Endothelial cell of umbilical vein (primary cell): ENCODE results near the gene TNNI3K. TPM values are rescaled to one million over a fixed set of nuclear protein-coding genes. Genes with fewer than 3 reads are reported as not detected.

Experiments
- BruUV-seq: library from RNA; stranded (reverse); fragments of 400-500 nt; replicated peaks from 2 replicates; lab custom pipeline; 2021; lab: Mats Ljungman, UMichigan
- CTCF ChIA-PET: fragments of 300-600, 350-600 bp; sonication (Branson Sonifier 250); formaldehyde crosslinking; loops from one replicate; lab custom pipeline; 2021; ENCODE audit warnings: antibody characterized with exemption, inconsistent platforms; lab: Charles Lee
- POLR2A ChIA-PET: fragments of 300-600, 350-600 bp; sonication (Branson Sonifier 250); formaldehyde crosslinking; loops from one replicate; lab custom pipeline; 2021; ENCODE audit warnings: antibody characterized with exemption, inconsistent platforms; lab: Charles Lee
- DNase-seq: peaks from one replicate; pipeline ENCODE4 v3.0.0-alpha.2; 2011; ENCODE audit warnings: low read depth, low spot score
- FAIRE-seq: peaks from 2 replicates; lab custom pipeline; 2011; peaks lifted over from hg19 to GRCh38; lab: Jason Lieb, UNC
- H2AFZ ChIP-seq: 2 replicates; pipeline ENCODE4 v1.6.0; 2012; ENCODE audit warnings: low read depth, low read length, control low read depth, inconsistent platforms
- H3K27ac ChIP-seq: 2 replicates; pipeline ENCODE4 v1.5.1; 2011; ENCODE audit warnings: low read depth, mild to moderate bottlenecking, control low read depth, low read length, moderate library complexity; ENCODE audit not compliant: insufficient read depth
- H3K27me3 ChIP-seq, 2 experiments: 2 replicates each; pipeline versions ENCODE4 v1.6.0 to v1.6.1; 2011; ENCODE audit warnings: low read length in 2 of 2, mixed read lengths in 1 of 2; ENCODE audit not compliant: control insufficient read depth in 2 of 2, insufficient read depth in 2 of 2
- H3K36me3 ChIP-seq, 2 experiments: 2 replicates in 1 of 2; 3 replicates in 1 of 2; pipeline ENCODE4 v1.5.1; 2011; ENCODE audit warnings: low read length in 2 of 2, mild to moderate bottlenecking in 1 of 2, moderate library complexity in 1 of 2; ENCODE audit not compliant: control insufficient read depth in 2 of 2, insufficient read depth in 2 of 2; ENCODE audit errors: extremely low read depth in 1 of 2
- H3K4me1 ChIP-seq: 3 replicates; pipeline ENCODE4 v1.5.1; 2011; ENCODE audit warnings: mild to moderate bottlenecking, low read length; ENCODE audit not compliant: control insufficient read depth, insufficient read depth; ENCODE audit errors: extremely low read depth
- H3K4me2 ChIP-seq: 2 replicates; pipeline ENCODE4 v1.6.1; 2011; ENCODE audit warnings: low read length, control low read depth, mixed read lengths; ENCODE audit not compliant: insufficient read depth
- H3K4me3 ChIP-seq, 3 experiments: fragments of 200-600 bp in 1 of 3; sonication (generic), shearing (Covaris generic) in 1 of 3; replicated peaks in 1 of 3; 2 replicates each; pipeline ENCODE4 v1.5.1; 2011 to 2016; ENCODE audit warnings: control low read depth in 3 of 3, low read length in 3 of 3, mild to moderate bottlenecking in 2 of 3, inconsistent platforms in 1 of 3, low read depth in 1 of 3, moderate library complexity in 1 of 3; ENCODE audit not compliant: insufficient read depth in 1 of 3
- H3K79me2 ChIP-seq: 2 replicates; pipeline ENCODE4 v1.6.0; 2012; ENCODE audit warnings: low read length, inconsistent platforms; ENCODE audit not compliant: control insufficient read depth, insufficient read depth
- H3K9ac ChIP-seq: replicated peaks from 2 replicates; pipeline ENCODE3; 2011; ENCODE audit warnings: low read length, control low read depth; ENCODE audit not compliant: insufficient read depth; ENCODE audit errors: extremely low read depth
- H3K9me1 ChIP-seq: replicated peaks from 3 replicates; pipeline ENCODE4 v1.6.0; 2011; ENCODE audit warnings: mild to moderate bottlenecking, low read length; ENCODE audit not compliant: control insufficient read depth, insufficient read depth; ENCODE audit errors: extremely low read depth
- H3K9me3 ChIP-seq: replicated peaks from 2 replicates; pipeline ENCODE4 v1.5.1; 2012; ENCODE audit warnings: low read length, inconsistent platforms; ENCODE audit not compliant: control insufficient read depth, insufficient read depth
- H4K20me1 ChIP-seq: replicated peaks from 2 replicates; pipeline ENCODE3; 2011; ENCODE audit warnings: mild to moderate bottlenecking, low read length; ENCODE audit not compliant: control insufficient read depth, insufficient read depth; ENCODE audit errors: extremely low read depth
- CTCF ChIP-seq, 2 donors: IDR thresholded peaks; 1 replicate in 1 of 2; 2 replicates in 1 of 2; pipeline ENCODE4 v1.5.1; 2011; ENCODE audit warnings: low read length in 2 of 2, mild to moderate bottlenecking in 2 of 2, moderate library complexity in 2 of 2, control low read depth in 1 of 2, inconsistent platforms in 1 of 2, low read depth in 1 of 2; ENCODE audit not compliant: insufficient read depth in 1 of 2; ENCODE audit errors: extremely low read depth in 1 of 2
- FOS ChIP-seq: IDR thresholded peaks from 2 replicates; pipeline ENCODE4 v1.6.1; 2011; ENCODE audit warnings: mild to moderate bottlenecking, low read length, moderate library complexity, borderline replicate concordance; ENCODE audit not compliant: insufficient read depth
- GATA2 ChIP-seq: IDR thresholded peaks from 2 replicates; pipeline ENCODE4 v1.7.0; 2011; ENCODE audit warnings: low read depth, mild to moderate bottlenecking, moderate library complexity, mixed read lengths, low read length; ENCODE audit not compliant: insufficient read length, insufficient read depth
- JUN ChIP-seq: IDR thresholded peaks from 2 replicates; pipeline ENCODE4 v1.6.1; 2011; ENCODE audit warnings: borderline replicate concordance, low read depth; ENCODE audit not compliant: insufficient read length, insufficient read depth
- MYC ChIP-seq: IDR thresholded peaks from one replicate; pipeline ENCODE4 v1.6.1; 2011; ENCODE audit warnings: mild to moderate bottlenecking, low read depth, low read length
- POLR2A ChIP-seq: IDR thresholded peaks from 2 replicates; pipeline ENCODE4 v1.6.1; 2012; ENCODE audit warnings: low read depth, mild to moderate bottlenecking, control low read depth, low read length
- POLR2AphosphoS5 ChIP-seq: IDR thresholded peaks from 2 replicates; pipeline ENCODE4 v1.6.1; 2012; ENCODE audit warnings: low read depth, mild to moderate bottlenecking, control low read depth, low read length, moderate library complexity; ENCODE audit not compliant: insufficient read depth
- dilution Hi-C: fragments of 300-500 bp; cut with MboI; formaldehyde crosslinking; loops from one replicate; pipeline ENCODE4 v1.15.0; 2019; ENCODE audit warnings: low sequenced_read_pairs; ENCODE audit not compliant: extremely low pct_ligation_motif_present
- intact Hi-C: fragments of 100-400 bp; cut with micrococcal nuclease; formaldehyde crosslinking; loops from one replicate; pipeline ENCODE4 v1.10.0; 2022
- polyA plus RNA-seq, 4 experiments: library from polyadenylated mRNA; depleted of rRNA in 3 of 4; stranded (reverse) in 3 of 4; unstranded in 1 of 4; fragments of >200 nt; gene quantifications; 2 replicates each; pipeline versions ENCODE4 v1.2.1 to v1.2.3, GENCODE V29; 2011 to 2012; ENCODE audit warnings: missing spikeins in 1 of 4
- total RNA-seq: library from RNA; stranded (reverse); gene quantifications from 2 replicates; pipeline ENCODE4 v1.2.3, GENCODE V29; 2021
- TF ChIP-seq, protein P1 (sequence below): IDR thresholded peaks from 2 replicates; pipeline ENCODE4 v1.6.1; 2011; ENCODE audit not compliant: insufficient read depth, insufficient read length

TNNI3K gene
- total and polyA plus RNA-seq, 2 donors (not counting 3 experiments of a cell fraction or from before 2014, with no cell fraction given) = 0.69 TPM; not detected in 1

GRCh38 chr1:74480068-74480467, 244.9 kb downstream of the TNNI3K start:
- FAIRE-seq = no peak
- Histone ChIP-seq H3K9me1 (no peaks in the 10 kb centered on the region), H3K79me2 (no peaks in the 10 kb centered on the region), H3K9ac (no peak overlapping the region), H3K4me3 (no peak overlapping the region), H3K36me3 (no peaks in the 10 kb centered on the region), H3K4me1 (no peaks in the 10 kb centered on the region), H3K4me2 (no peak overlapping the region), H4K20me1 (no peaks in the 10 kb centered on the region), H2AFZ (no peak overlapping the region), H3K9me3 (no peaks in the 10 kb centered on the region), H3K27me3 (no peaks in the 10 kb centered on the region), H3K27ac (no peak overlapping the region)
- dilution Hi-C loops (no loop called here), intact Hi-C loops (no loop called here)
- no TSS peak for BruUV-seq
- TF ChIP-seq, protein P1, sequence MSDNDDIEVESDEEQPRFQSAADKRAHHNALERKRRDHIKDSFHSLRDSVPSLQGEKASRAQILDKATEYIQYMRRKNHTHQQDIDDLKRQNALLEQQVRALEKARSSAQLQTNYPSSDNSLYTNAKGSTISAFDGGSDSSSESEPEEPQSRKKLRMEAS = no peak
- TF ChIP-seq FOS = no peak
- TF ChIP-seq MYC = no peak
- no peak for TF ChIP-seq CTCF (IDR thresholded peaks at IDR 0.05; ENCODE audit: extremely low read depth in 1 of 2, insufficient read depth in 1 of 2, low read depth in 1 of 2, low read length in 2 of 2)
- TF ChIP-seq JUN = no peak
- no peak for TF ChIP-seq GATA2
- TF ChIP-seq POLR2AphosphoS5 = no peak
- no peak for TF ChIP-seq POLR2A
- POLR2A ChIA-PET = no interaction called here
- CTCF ChIA-PET = interaction anchor here (1.8 kb wide), 1 partner anchor 11 kb away, joined by 6 read pairs; no protein-coding TSS in a partner anchor
- DNase-seq = no peak
